ENCODE measurements around the gene ARGFX. TPM values are rescaled to one million over a fixed set of nuclear protein-coding genes. Genes with fewer than 3 reads are reported as not detected.
"Not testable (repeated sequence)": the region's sequence is repeated elsewhere in the genome, so short reads cannot be mapped to it uniquely, and the experiment has no call there.

The ARGFX gene
- total RNA-seq, 2 donors from 2014 or later = not detected

DNA sequence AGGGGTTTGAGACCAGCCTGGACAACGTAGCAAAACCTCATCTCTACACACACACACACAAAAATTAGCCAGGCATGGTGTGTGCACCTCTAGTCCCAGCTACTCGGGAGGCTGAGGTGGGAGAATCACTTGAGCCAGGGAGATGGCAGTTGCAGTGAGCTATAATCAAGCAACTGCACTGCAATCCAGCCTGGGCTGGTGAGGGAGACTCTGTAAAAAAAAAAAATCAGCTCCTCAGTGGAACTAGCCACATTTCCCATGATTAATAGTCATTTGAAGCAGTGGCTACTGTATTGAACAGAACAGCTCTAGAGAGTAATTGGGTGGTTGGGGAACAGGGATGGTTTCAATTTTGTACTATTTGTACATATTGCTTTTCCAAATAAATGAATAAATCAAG lies 13.9 kb downstream of the ARGFX start:
- Mint-ChIP-seq H3K4me1 (ENCODE audit: low read depth in 2 of 2) (no peaks in the 10 kb centered on the region), H3K36me3 (no peaks in the 10 kb centered on the region), H3K27ac (no peak overlapping the region), H3K27me3 (peaks cover 14 to 27% of the 10 kb centered on the region in 2 donors), H3K4me3 (no peak overlapping the region), H3K9me3 (no peaks in the 10 kb centered on the region)
- ATAC-seq (no peak), DNase-seq (ENCODE audit: low spot score) (no peak)

DNA sequence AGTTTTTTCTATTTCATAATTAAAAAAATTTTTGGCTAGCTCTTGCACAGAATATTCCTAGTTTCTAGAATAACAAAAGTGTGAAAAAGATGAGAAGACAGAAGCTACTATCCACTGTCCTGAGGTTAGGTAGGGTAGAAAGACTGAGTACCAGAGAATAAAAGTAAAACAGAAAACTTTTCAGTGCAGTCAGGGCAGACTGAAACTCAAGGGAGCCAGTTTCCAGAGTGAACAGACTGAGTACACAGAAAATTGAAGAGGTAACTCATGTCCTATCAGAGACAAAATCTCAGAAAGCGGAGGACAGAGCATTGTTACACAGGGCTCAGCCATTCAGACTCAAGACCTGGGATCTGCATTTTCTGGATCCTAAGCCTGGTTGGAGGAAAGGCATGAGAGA lies 16.7 kb downstream of the ARGFX start:
- DNase-seq (ENCODE audit: low spot score) (no peak), ATAC-seq (no peak)
- no peaks in the 10 kb centered on the region for H3K36me3 Mint-ChIP-seq
- H3K4me3 Mint-ChIP-seq = no peak overlapping the region
- H3K27me3 Mint-ChIP-seq = peaks cover 14 to 26% of the 10 kb centered on the region in 2 donors
- no peaks in the 10 kb centered on the region for H3K9me3 Mint-ChIP-seq
- H3K27ac Mint-ChIP-seq = no peak overlapping the region
- H3K4me1 Mint-ChIP-seq (ENCODE audit: low read depth in 2 of 2) = no peaks in the 10 kb centered on the region

DNA sequence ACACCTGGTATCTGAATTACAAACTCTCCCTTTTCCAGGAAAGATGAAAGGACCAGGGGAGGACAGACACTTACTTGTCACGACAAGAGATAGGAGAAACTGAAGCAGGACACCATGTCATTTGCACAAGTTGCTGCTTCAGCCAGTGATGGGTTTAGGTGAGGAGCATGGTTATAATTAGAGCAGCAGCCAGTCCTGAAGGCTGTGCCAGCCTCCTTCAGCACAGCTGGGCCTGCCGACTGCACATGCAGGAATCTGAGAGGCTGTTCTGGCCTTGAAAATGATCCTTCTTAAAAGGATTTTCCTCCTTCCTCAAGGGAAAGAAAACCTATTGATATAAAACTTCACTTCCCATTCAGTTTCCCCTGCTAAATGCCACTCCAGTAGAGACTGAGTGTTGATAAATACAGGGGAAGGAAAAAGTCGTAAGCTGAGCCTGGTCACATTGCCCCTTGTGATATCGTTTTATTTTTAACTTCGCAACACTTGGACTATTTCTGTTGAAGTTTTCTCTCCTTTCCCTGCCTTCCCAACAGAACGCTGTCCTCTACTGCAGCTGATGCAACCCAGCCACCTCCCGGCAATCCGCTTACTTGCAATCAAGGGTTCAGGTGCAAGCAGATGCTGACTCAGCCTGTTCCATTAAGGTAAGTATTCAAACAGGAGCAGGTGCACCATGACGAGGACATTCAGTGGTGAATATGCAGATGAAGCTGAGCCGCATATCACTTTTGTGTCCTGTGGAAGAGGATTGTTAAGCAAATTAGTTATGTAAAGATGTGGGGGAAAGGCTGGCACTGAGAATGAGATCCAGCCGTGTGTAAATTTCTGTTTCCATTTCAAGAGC lies 25.3 kb downstream of the ARGFX start, which contains the start of gene FBXO40:
TSS of gene FBXO40 (plus strand) at position 524 of the 847 bp plus-strand sequence. CDS start 27,197 bp downstream, outside the sequence.
- Mint-ChIP-seq H3K27ac (no peak within 1 kb of the TSS), H3K9me3 (no peaks in the 10 kb centered on the region), H3K4me1 (ENCODE audit: low read depth in 2 of 2) (no peaks in the 10 kb centered on the region), H3K36me3 (no peaks in the 10 kb centered on the region), H3K4me3 (no peak within 1 kb of the TSS), H3K27me3 (peaks cover 6 to 8% of the 10 kb centered on the region in 2 donors)
- DNase-seq (ENCODE audit: low spot score) (no peak), ATAC-seq (no peak)

DNA sequence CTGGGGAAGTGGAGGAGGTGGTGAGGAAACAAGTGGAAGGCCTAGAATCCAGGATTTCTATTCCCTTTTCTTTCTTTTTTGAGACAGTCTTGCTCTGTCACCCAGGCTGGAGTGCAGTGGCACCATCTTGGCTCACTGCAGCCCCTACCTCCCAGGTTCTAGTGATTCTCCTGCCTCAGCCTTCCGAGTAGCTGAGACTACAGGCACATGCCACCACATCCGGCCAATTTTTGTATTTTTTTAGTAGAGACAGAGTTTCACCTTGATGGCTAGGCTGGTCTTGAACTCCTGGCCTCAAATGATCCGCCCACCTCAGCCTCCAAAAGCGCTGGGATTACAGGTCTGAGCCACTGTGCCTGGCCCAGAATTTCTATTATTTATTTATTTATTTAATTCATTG lies 26.1 kb downstream of the ARGFX start:
- not testable (repeated sequence) for H3K27ac Mint-ChIP-seq; H3K4me3 Mint-ChIP-seq; H3K4me1 Mint-ChIP-seq (ENCODE audit: low read depth in 2 of 2); H3K9me3 Mint-ChIP-seq; H3K36me3 Mint-ChIP-seq; H3K27me3 Mint-ChIP-seq; DNase-seq (ENCODE audit: low spot score); ATAC-seq

DNA sequence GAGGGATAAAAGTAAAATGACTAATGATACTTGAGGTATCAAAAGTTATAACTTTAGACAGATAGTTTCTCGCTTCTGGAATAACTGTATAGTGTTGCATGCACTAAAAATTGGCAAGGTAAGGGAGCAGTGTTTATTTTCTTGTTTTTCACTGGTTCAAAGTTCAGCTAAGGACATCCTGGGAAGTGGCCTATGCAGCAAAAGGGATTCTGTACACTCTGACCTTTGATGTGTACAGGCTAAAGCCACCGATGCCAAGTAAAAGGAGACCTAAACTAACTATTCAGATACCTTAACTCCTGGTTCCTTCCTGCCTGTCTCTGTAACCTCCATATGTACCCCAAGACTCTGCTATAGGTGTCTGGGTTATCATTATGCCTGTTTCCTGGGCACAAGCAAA lies 27.1 kb downstream of the ARGFX start:
- Mint-ChIP-seq H3K27ac (no peak overlapping the region), H3K27me3 (peaks cover 2 to 3% of the 10 kb centered on the region in 2 donors), H3K4me1 (ENCODE audit: low read depth in 2 of 2) (no peaks in the 10 kb centered on the region), H3K4me3 (no peak overlapping the region), H3K36me3 (no peaks in the 10 kb centered on the region), H3K9me3 (no peaks in the 10 kb centered on the region)
- no peak for ATAC-seq
- no peak for DNase-seq (ENCODE audit: low spot score)

DNA sequence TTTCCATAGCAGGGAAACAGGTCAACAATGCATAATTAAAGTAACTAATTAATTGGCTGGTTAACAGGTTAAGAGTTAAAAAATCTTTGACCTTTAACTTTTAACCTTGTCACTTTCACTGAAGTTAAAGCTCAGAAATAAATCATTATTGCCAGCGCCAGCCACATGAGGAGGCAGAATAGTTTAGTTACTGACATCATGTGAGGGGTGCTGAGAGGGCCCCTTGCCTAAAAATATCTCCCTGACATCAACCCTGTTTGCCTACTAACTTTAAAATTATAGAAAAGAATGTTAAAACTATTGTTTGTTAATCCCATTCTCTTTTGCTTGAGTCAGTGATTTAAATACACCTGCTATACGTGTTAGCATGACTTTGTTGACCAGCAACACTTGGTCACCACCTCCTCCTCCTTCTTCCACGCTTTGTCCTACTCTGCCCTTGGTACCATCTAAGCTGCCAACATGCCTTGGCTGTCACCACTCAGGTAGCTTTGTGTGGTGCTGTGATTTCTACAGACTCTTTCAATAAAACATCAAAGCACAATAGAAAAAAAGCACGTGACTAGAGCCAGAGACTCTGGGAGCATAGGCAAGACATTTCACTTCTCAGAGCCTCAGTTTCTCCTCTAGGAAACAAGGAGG lies 28.1 kb downstream of the ARGFX start:
- DNase-seq (ENCODE audit: low spot score) (no peak), ATAC-seq (no peak)
- Mint-ChIP-seq H3K36me3 (no peaks in the 10 kb centered on the region), H3K27me3 (peaks cover 0 to 3% of the 10 kb centered on the region in 2 donors), H3K4me1 (ENCODE audit: low read depth in 2 of 2) (no peaks in the 10 kb centered on the region), H3K4me3 (no peak overlapping the region), H3K27ac (no peak overlapping the region), H3K9me3 (no peaks in the 10 kb centered on the region)

DNA sequence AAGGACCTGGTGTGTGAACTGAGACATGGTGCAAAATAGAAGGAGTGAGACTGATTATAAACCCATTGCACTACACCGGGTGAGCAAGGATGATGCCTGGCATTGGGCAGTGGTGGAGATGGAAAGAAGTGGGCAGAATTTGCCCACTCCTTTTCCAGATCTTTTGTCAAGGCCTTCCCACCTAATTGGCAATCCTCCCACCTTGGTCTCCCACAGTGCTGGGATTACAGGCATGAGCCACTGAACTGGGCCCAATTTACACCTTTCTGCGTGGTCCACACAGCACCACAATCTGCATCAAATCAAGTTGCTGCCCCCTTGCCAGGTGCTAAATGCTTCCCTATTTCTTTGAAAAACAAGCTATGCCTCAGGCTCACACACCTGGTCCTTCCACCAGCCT lies 30.8 kb downstream of the ARGFX start:
- Mint-ChIP-seq H3K36me3 (no peaks in the 10 kb centered on the region), H3K27ac (no peak overlapping the region), H3K4me1 (ENCODE audit: low read depth in 2 of 2) (no peaks in the 10 kb centered on the region), H3K9me3 (no peaks in the 10 kb centered on the region), H3K4me3 (no peak overlapping the region), H3K27me3 (peaks cover 7 to 8% of the 10 kb centered on the region in 2 donors)
- ATAC-seq = no peak
- DNase-seq (ENCODE audit: low spot score) = no peak

DNA sequence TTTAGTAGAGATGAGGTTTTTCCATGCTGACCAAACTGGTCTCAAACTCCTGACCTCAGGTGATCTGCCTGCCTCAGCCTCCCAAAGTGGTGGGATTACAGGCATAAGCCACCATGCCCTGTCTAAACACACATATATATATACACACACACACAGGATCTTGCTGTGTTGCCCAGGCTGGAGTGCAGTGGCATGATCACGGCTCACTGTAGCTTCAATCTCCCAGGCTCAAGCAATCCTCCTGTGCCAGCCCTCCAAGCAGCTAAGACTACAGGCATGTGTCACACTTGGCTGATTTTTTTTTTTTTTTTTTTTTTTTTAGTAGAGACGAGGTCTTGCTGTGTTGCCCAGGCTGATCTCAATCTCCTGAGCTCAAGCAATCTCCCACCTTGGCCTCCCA lies 32.2 kb downstream of the ARGFX start:
- H3K4me3 Mint-ChIP-seq; H3K4me1 Mint-ChIP-seq (ENCODE audit: low read depth in 2 of 2); H3K27me3 Mint-ChIP-seq; H3K27ac Mint-ChIP-seq; ATAC-seq; H3K9me3 Mint-ChIP-seq; DNase-seq (ENCODE audit: low spot score); H3K36me3 Mint-ChIP-seq: not testable (repeated sequence)

DNA sequence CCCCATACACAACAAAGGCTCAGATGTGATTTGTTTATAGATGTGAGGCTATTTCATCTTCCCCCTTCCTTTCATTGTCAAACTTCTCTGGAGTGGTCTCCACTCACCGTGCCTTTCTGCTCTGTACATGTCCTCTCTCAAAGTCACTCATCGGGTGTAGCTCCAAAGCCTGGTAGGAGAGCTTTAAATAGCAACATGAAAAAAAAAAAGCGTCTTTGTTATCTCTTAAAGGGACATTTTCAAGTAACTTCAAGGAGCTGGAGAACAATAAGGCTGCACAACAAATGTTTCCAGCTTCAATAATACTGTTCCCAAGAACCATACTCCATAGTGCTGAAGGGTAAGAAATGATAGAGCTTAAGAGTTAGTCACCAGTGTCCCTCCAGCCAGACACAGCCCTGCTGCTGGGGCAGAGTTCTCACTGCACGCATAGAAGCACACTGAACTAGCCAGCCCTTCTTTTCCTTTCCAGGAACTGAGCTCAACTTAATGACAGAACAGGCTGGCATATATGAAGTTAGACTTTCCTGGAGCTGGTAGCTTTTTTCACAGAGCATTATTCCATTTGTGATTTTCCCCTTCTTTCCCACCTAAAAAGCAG lies 33.6 kb downstream of the ARGFX start:
- Mint-ChIP-seq H3K36me3 (no peaks in the 10 kb centered on the region), H3K9me3 (no peaks in the 10 kb centered on the region)

DNA sequence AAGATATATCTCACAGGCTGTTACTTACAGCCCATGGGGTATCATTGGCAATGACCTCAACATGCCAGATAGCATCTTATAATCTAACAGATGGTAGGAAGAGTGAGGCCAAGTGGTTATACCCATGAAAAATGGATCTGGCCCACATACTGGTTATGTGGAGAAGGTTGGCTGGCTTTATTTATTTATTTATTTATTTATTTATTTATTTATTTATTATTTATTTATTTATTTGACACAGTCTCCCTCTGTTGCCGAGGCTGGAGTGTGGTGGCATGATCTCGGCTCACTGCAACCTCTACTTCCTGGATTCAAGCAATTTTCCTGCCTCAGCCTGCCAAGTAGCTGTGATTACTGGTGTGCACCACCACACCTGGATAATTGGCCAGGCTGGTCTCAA lies 37.0 kb downstream of the ARGFX start:
- Mint-ChIP-seq H3K27ac (no peak overlapping the region), H3K4me3 (no peak overlapping the region), H3K9me3 (no peaks in the 10 kb centered on the region), H3K36me3 (no peaks in the 10 kb centered on the region), H3K27me3 (peaks cover 7 to 8% of the 10 kb centered on the region in 2 donors), H3K4me1 (ENCODE audit: low read depth in 2 of 2) (no peaks in the 10 kb centered on the region)
- DNase-seq (ENCODE audit: low spot score) (no peak), ATAC-seq (no peak)

More for the DNA sequence above, 33.6 kb downstream of the ARGFX start:
- ATAC-seq = no peak
- Mint-ChIP-seq H3K27ac (no peak overlapping the region), H3K4me1 (ENCODE audit: low read depth in 2 of 2) (no peaks in the 10 kb centered on the region), H3K27me3 (peaks cover 7 to 8% of the 10 kb centered on the region in 2 donors), H3K4me3 (no peak overlapping the region)
- no peak for DNase-seq (ENCODE audit: low spot score)

DNA sequence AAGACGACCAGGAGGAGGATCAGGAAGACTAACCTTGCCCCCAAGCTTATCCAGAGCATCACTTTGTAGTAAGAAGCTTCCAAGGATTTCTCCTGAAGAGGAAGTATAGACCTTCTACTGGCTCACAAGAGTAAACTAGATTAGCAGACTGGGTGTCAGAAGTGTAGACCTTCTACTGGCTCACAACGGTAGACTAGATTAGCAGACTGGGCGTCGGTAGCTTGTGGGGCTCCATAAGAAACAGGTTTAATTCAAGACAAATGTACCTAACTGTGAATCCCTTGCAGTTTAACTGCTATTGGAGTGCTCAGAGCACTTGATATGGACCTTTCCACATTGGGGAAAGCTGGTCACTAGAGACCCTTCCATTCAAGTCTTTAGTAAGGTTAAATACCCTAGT lies 38.4 kb downstream of the ARGFX start:
- Mint-ChIP-seq H3K27me3 (peaks cover 7 to 8% of the 10 kb centered on the region in 2 donors), H3K27ac (no peak overlapping the region), H3K4me1 (ENCODE audit: low read depth in 2 of 2) (no peaks in the 10 kb centered on the region), H3K4me3 (no peak overlapping the region), H3K9me3 (no peaks in the 10 kb centered on the region), H3K36me3 (no peaks in the 10 kb centered on the region)
- DNase-seq (ENCODE audit: low spot score) (no peak), ATAC-seq (no peak)
